Measurements from ENCODE around the gene RPUSD1.
"Not testable (repeated sequence)": the region's sequence is repeated elsewhere in the genome, so short reads cannot be mapped to it uniquely, and the experiment has no call there.

RPUSD1 gene

DNA sequence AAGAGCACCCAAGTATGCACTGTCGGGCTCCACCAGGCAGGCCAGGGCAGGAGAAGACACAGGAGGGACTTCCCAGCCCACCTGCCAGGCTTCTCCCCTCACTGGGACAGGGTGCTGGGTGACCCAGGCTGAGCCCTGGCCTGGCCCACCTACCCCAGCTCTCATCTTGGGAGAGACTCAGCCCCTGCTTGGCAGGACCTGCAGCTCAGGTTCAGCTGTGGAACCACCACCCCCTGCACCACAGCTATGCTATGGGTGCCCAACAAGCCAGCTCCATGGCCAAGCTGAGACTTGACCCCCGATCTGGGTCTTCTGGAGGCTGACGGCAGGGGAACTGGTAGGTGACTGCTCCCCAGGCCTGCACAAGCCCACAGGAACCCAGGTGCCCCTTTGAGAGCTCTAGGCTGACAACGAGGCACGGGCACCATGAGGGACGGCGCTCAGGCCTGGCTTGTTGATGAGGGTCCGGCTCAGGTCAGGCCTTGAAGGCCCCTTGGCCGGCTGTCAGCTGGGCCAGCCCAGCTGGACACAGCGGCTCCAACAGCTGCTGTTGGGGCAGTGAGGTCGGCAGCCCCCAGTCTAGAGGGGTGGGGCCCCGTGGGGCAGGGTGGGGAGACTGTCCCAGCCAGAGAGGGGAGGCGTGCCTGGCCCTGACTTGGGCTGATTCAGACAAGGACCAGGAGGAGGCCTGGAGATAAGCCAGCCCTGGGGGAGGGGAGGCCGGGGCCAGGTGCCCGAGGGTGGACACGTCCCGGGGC lies 4.6 kb downstream of the RPUSD1 start:
- DNase-seq (ENCODE audit: low spot score): peak; percentile 9

GRCh38 chr16:782766-783403 lies 5.3 kb downstream of the RPUSD1 start:
- no peak for DNase-seq (ENCODE audit: low spot score)

DNA sequence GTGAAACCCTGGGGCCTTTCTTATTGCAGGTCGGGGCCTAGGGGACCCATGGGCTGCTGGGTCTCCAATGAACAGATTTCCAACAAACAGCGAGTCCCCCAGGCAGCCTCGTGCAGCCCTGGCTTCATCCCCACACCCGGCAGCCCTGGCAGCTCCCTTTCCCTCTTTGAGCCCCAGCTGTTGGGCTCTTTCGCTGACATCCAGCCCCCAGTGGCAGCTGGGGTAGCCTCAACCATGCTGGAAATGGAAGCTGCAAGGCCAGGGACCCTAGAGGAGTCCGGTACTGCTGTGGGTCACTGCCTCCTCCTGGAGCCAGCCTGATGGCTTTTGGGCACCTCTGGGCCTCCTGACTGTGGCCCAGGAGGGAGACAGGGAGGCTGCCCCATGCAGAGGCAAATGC lies 5.9 kb downstream of the RPUSD1 start:
- no peak for DNase-seq (ENCODE audit: low spot score)

- DNase-seq (ENCODE audit: low spot score): no peak
Observed at GRCh38 chr16:781346-782010, 6.7 kb downstream of the RPUSD1 start.

DNA sequence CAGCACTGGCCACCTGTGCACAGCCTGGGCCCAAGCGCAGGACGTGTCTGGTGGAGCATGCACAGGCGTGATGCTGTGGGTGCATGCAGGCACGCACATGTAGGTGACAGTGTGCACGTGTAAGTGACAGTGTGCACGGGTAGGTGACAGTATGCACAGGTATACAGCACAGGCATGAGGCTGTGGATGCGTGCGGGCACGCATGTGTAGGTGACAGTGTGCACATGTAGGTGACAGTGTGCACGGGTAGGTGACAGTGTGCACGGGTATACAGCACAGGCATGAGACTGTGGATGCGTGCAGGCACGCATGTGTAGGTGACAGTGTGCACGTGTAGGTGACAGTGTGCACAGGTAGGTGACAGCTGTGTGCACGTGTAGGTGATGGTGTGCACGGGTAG lies 7.9 kb downstream of the RPUSD1 start:
- DNase-seq (ENCODE audit: low spot score): no peak

- DNase-seq (ENCODE audit: low spot score): no peak
Observed at GRCh38 chr16:779561-779960, 8.6 kb downstream of the RPUSD1 start.

DNA sequence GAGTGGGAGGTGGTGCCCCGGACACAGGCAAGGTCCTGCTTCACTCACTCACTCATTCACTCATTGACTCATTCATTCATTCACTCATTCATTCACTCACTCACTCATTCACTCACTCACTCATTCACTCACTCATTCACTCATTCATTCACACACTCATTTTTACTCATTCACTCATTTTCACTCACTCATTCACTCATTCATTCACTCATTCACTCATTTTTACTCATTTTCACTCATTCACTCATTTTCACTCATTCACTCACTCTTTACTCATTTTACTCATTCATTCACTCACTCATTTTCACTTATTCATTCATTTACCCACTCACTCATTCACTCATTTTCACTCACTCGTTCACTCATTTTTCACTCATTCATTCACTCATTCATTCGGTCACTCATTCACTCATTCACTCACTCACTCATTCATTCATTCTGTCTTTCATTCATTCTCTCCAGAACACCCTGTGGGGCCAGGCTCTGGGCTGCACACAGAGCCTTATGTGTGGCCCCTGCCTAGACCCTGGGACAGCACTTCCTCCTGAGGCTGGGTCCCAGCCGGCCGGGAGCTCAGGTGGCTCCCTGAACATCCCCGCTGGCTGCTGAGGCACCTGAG lies 9.2 kb downstream of the RPUSD1 start:
- DNase-seq (ENCODE audit: low spot score): no peak

DNA sequence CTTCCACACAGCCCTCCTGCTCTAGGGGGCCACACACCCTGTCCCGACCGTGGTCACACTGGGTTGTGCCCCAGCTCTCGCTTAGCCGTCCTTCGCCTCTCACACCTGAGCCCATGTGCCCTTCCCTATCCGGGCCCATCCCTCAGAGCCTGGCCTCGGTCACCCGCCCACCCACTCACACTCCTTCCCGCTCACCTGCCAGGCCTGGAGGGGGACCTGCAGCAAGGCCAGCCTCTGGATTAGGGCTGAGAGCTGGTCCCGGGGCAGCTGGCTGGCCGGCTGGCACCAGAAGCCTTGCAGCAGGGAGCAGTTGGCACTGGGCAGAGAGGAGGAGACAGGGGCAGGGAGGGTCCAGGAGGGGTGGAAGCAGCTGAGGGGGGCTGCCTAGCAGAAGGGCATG lies 9.7 kb downstream of the RPUSD1 start:
- DNase-seq (ENCODE audit: low spot score): no peak

DNA sequence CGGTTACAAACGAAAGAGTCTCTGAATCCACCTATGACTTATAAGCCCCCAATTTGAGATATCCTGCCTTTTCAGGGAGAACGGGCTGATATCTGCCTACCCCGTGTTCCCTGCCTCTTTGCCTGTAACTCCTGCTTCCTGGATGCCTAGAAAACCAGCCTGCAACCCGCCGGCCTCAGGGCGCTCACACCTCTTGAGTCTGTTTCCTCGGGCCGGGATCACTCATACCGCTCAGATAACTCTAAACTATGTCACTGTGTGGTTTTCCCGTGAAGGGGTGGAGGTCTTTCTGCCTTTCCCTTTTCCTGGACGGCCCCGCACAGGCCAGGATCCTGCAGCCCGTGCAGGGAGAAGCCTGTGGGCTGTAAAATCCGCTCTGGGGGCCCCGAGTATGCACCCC lies 10.4 kb downstream of the RPUSD1 start:
- DNase-seq (ENCODE audit: low spot score): no peak

- DNase-seq (ENCODE audit: low spot score): no peak
Observed at GRCh38 chr16:776824-777223, 11.4 kb downstream of the RPUSD1 start.

GRCh38 chr16:776298-776697 lies 11.9 kb downstream of the RPUSD1 start:
- not testable (repeated sequence) for DNase-seq (ENCODE audit: low spot score)

DNA sequence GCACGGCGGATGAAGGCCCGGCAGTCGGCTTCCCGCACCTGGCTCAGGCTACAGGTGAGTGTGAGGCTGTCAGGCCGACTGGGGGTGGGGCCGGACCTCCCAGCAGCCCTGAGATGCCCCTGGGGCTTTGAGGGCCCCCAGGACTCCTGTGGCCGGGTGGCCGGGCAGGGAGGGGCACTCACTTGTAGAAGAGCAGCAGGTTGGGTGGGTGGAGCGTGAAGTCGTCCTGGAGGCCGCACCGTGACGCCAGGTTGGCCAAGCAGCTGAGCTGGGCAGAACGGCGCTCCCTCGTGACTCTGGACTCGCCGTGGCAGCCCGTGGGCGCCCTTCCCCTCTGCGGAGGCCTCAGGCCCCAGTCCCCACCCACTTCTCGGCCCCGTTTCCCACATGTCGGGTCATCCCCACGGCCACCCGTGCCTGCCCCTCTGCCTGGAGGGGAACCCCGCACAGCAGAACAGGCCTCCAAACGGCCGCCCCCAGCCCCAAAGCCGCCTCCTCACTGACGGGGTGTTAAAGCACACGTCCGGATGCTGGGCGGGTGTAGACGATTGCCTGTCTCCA lies 12.9 kb downstream of the RPUSD1 start:
- DNase-seq (ENCODE audit: low spot score): no peak

GRCh38 chr16:774086-775001 lies 13.8 kb downstream of the RPUSD1 start:
- DNase-seq (ENCODE audit: low spot score): no peak

- no peak for DNase-seq (ENCODE audit: low spot score)
Observed at GRCh38 chr16:772959-773358, 15.2 kb downstream of the RPUSD1 start.

GRCh38 chr16:770411-770810 lies 17.8 kb downstream of the RPUSD1 start:
- no peak for DNase-seq (ENCODE audit: low spot score)

GRCh38 chr16:769934-770333 lies 18.2 kb downstream of the RPUSD1 start:
- no peak for DNase-seq (ENCODE audit: low spot score)

DNA sequence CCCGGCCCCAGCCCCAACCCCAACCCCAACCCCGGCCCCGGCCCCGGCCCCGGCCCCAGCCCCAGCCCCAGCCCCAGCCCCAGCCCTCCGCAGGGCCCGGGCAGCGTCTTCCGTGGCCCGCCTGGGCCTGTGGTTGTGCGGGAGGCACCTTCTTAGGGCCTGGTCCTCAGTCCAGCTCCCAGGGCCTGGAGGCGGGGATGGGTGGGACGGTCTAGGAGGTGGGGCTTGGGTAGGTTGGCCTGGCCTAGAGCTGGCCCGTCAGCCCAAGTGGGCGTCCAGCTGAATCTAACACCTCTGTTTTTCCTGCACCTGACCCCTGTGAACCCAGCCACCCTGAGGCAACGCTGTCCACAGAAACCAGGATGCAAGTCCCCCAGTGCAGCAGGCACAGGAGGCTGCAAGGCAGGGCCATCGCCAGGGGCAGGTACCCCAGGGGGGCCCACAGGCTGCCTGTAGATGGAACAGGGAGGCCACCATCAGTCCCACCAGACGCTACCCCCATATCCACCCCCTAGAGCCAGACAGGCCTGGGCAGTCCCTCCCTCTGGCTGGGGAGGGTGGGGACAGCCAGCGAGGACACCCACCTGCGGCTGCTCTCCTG lies 18.9 kb downstream of the RPUSD1 start:
- DNase-seq (ENCODE audit: low spot score): no peak

- no peak for DNase-seq (ENCODE audit: low spot score)
Observed at GRCh38 chr16:768428-768827, 19.8 kb downstream of the RPUSD1 start.

GRCh38 chr16:767743-768235 lies 20.4 kb downstream of the RPUSD1 start:
- no peak for DNase-seq (ENCODE audit: low spot score)

- DNase-seq (ENCODE audit: low spot score): no peak
Observed at GRCh38 chr16:766820-767640, 21.2 kb downstream of the RPUSD1 start.
